ENCODE results near the gene KIF6.

- TF ChIP-seq CTCF (IDR thresholded peaks at IDR 0.05; ENCODE audit: insufficient read depth, low read length, poor library complexity, severe bottlenecking) (no peak), EZH2phosphoT487 (conservative IDR thresholded peaks at IDR 0.05; ENCODE audit: low read length) (no peak)
Measured at GRCh38 chr6:39464067-39464466, 261.1 kb downstream of the KIF6 start.
